Stimulated activated naive CD8-positive, alpha-beta T cell treated with anti-CD3 and anti-CD28 coated beads, Interleukin-15, Interleukin-2, amounts not matched to agents 100 ng/mL and 50 ng/mL, for 24 hours (primary cell): ENCODE results near the gene KIAA1217.

ENCODE experiments used
- H3K27ac Mint-ChIP-seq: one replicate; pipeline ENCODE4 v1.8.0; 2021; ENCODE audit warnings: mild to moderate bottlenecking, mixed read lengths
- H3K27me3 Mint-ChIP-seq: one replicate; pipeline ENCODE4 v1.8.0; 2021; ENCODE audit warnings: mixed read lengths
- H3K36me3 Mint-ChIP-seq: one replicate; pipeline ENCODE4 v1.8.0; 2021; ENCODE audit warnings: low read depth, mixed read lengths
- H3K4me1 Mint-ChIP-seq: one replicate; pipeline ENCODE4 v1.8.0; 2021; ENCODE audit warnings: low read depth, mixed read lengths
- H3K4me3 Mint-ChIP-seq: one replicate; pipeline ENCODE4 v1.8.0; 2021; ENCODE audit warnings: mild to moderate bottlenecking, mixed read lengths
- H3K9me3 Mint-ChIP-seq: one replicate; pipeline ENCODE4 v1.8.0; 2021; ENCODE audit warnings: mixed read lengths

The KIAA1217 gene

GRCh38 chr10:24202181-24202570 lies 6.8 kb upstream of the KIAA1217 start:
- no peak overlapping the region for H3K27ac Mint-ChIP-seq
- no peaks in the 10 kb centered on the region for H3K36me3 Mint-ChIP-seq
- peaks cover 38% of the 10 kb centered on the region for H3K27me3 Mint-ChIP-seq
- no peak overlapping the region for H3K4me3 Mint-ChIP-seq
- H3K9me3 Mint-ChIP-seq: no peaks in the 10 kb centered on the region
- peaks cover 9% of the 10 kb centered on the region for H3K4me1 Mint-ChIP-seq

GRCh38 chr10:24205821-24206220 lies 3.1 kb upstream of the KIAA1217 start:
- Mint-ChIP-seq H3K27me3 (peaks cover 62% of the 10 kb centered on the region), H3K27ac (no peak overlapping the region), H3K9me3 (peaks cover 3% of the 10 kb centered on the region), H3K4me3 (no peak overlapping the region), H3K36me3 (no peaks in the 10 kb centered on the region), H3K4me1 (peaks cover 35% of the 10 kb centered on the region)

GRCh38 chr10:24206334-24206733 lies 2.6 kb upstream of the KIAA1217 start:
- Mint-ChIP-seq H3K27me3 (peaks cover 66% of the 10 kb centered on the region), H3K4me1 (peaks cover 35% of the 10 kb centered on the region), H3K4me3 (no peak overlapping the region), H3K27ac (no peak overlapping the region), H3K9me3 (peaks cover 3% of the 10 kb centered on the region), H3K36me3 (no peaks in the 10 kb centered on the region)

GRCh38 chr10:24206926-24207325 lies 2.0 kb upstream of the KIAA1217 start:
- H3K4me1 Mint-ChIP-seq: peaks cover 35% of the 10 kb centered on the region
- peaks cover 65% of the 10 kb centered on the region for H3K27me3 Mint-ChIP-seq
- no peaks in the 10 kb centered on the region for H3K36me3 Mint-ChIP-seq
- H3K9me3 Mint-ChIP-seq: peaks cover 3% of the 10 kb centered on the region
- no peak overlapping the region for H3K27ac Mint-ChIP-seq
- H3K4me3 Mint-ChIP-seq: no peak overlapping the region

GRCh38 chr10:24207341-24207740 lies 1.6 kb upstream of the KIAA1217 start:
- H3K4me3 Mint-ChIP-seq: no peak overlapping the region
- peaks cover 65% of the 10 kb centered on the region for H3K27me3 Mint-ChIP-seq
- H3K27ac Mint-ChIP-seq: no peak overlapping the region

GRCh38 chr10:24207781-24208611 lies 942 bp upstream of the KIAA1217 start:
- Mint-ChIP-seq H3K4me1 (peaks cover 35% of the 10 kb centered on the region), H3K36me3 (no peaks in the 10 kb centered on the region), H3K27ac (peak overlapping the region; percentile 56), H3K9me3 (peaks cover 3% of the 10 kb centered on the region), H3K4me3 (peak overlapping the region; percentile 63), H3K27me3 (peaks cover 60% of the 10 kb centered on the region)

More at GRCh38 chr10:24207341-24207740, 1.6 kb upstream of the KIAA1217 start:
- no peaks in the 10 kb centered on the region for H3K36me3 Mint-ChIP-seq
- H3K4me1 Mint-ChIP-seq: peaks cover 35% of the 10 kb centered on the region
- H3K9me3 Mint-ChIP-seq: peaks cover 3% of the 10 kb centered on the region

- peak overlapping the region; percentile 76 for H3K4me3 Mint-ChIP-seq
- H3K9me3 Mint-ChIP-seq: peaks cover 3% of the 10 kb centered on the region
- peaks cover 35% of the 10 kb centered on the region for H3K4me1 Mint-ChIP-seq
- H3K27me3 Mint-ChIP-seq: peaks cover 59% of the 10 kb centered on the region
- peak overlapping the region; percentile 88 for H3K27ac Mint-ChIP-seq
- no peaks in the 10 kb centered on the region for H3K36me3 Mint-ChIP-seq
Measured at GRCh38 chr10:24209432-24209771, 464 bp downstream of the KIAA1217 start.

- Mint-ChIP-seq H3K4me3 (peak overlapping the region; percentile 76), H3K27me3 (peaks cover 58% of the 10 kb centered on the region), H3K36me3 (no peaks in the 10 kb centered on the region), H3K4me1 (peaks cover 35% of the 10 kb centered on the region), H3K9me3 (peaks cover 3% of the 10 kb centered on the region), H3K27ac (peak overlapping the region; percentile 88)
Measured at GRCh38 chr10:24209946-24210491, 1.1 kb downstream of the KIAA1217 start.

GRCh38 chr10:24210501-24210900 lies 1.6 kb downstream of the KIAA1217 start:
- H3K9me3 Mint-ChIP-seq: peaks cover 3% of the 10 kb centered on the region
- H3K4me1 Mint-ChIP-seq: peaks cover 35% of the 10 kb centered on the region
- no peaks in the 10 kb centered on the region for H3K36me3 Mint-ChIP-seq
- H3K27me3 Mint-ChIP-seq: peaks cover 57% of the 10 kb centered on the region
- H3K27ac Mint-ChIP-seq: no peak overlapping the region
- no peak overlapping the region for H3K4me3 Mint-ChIP-seq

- Mint-ChIP-seq H3K36me3 (no peaks in the 10 kb centered on the region), H3K4me3 (no peak overlapping the region), H3K4me1 (peaks cover 22% of the 10 kb centered on the region), H3K27ac (no peak overlapping the region), H3K27me3 (peaks cover 39% of the 10 kb centered on the region), H3K9me3 (peaks cover 3% of the 10 kb centered on the region)
Measured at GRCh38 chr10:24213266-24213665, 4.3 kb downstream of the KIAA1217 start.

- H3K4me3 Mint-ChIP-seq: no peak overlapping the region
- peaks cover 17% of the 10 kb centered on the region for H3K4me1 Mint-ChIP-seq
- no peak overlapping the region for H3K27ac Mint-ChIP-seq
- H3K36me3 Mint-ChIP-seq: no peaks in the 10 kb centered on the region
- peaks cover 3% of the 10 kb centered on the region for H3K9me3 Mint-ChIP-seq
- peaks cover 34% of the 10 kb centered on the region for H3K27me3 Mint-ChIP-seq
Measured at GRCh38 chr10:24213881-24214280, 4.9 kb downstream of the KIAA1217 start.

- H3K27me3 Mint-ChIP-seq: peaks cover 25% of the 10 kb centered on the region
- peaks cover 3% of the 10 kb centered on the region for H3K9me3 Mint-ChIP-seq
- no peak overlapping the region for H3K27ac Mint-ChIP-seq
- no peak overlapping the region for H3K4me3 Mint-ChIP-seq
- H3K36me3 Mint-ChIP-seq: no peaks in the 10 kb centered on the region
- H3K4me1 Mint-ChIP-seq: peaks cover 9% of the 10 kb centered on the region
Measured at GRCh38 chr10:24214762-24215161, 5.8 kb downstream of the KIAA1217 start.

- Mint-ChIP-seq H3K36me3 (no peaks in the 10 kb centered on the region), H3K9me3 (peaks cover 3% of the 10 kb centered on the region), H3K4me3 (no peak overlapping the region), H3K4me1 (peaks cover 5% of the 10 kb centered on the region), H3K27ac (no peak overlapping the region), H3K27me3 (peaks cover 21% of the 10 kb centered on the region)
Measured at GRCh38 chr10:24215196-24215595, 6.3 kb downstream of the KIAA1217 start.

- Mint-ChIP-seq H3K4me3 (no peak overlapping the region), H3K36me3 (no peaks in the 10 kb centered on the region), H3K27me3 (peaks cover 21% of the 10 kb centered on the region), H3K27ac (no peak overlapping the region), H3K9me3 (peaks cover 1% of the 10 kb centered on the region), H3K4me1 (peaks cover under 1% of the 10 kb centered on the region)
Measured at GRCh38 chr10:24215603-24216002, 6.7 kb downstream of the KIAA1217 start.

- H3K9me3 Mint-ChIP-seq: no peaks in the 10 kb centered on the region
- H3K27ac Mint-ChIP-seq: no peak overlapping the region
- peaks cover 8% of the 10 kb centered on the region for H3K27me3 Mint-ChIP-seq
- H3K36me3 Mint-ChIP-seq: no peaks in the 10 kb centered on the region
- H3K4me1 Mint-ChIP-seq: no peaks in the 10 kb centered on the region
- no peak overlapping the region for H3K4me3 Mint-ChIP-seq
Measured at GRCh38 chr10:24219963-24220362, 11.0 kb downstream of the KIAA1217 start.

- H3K36me3 Mint-ChIP-seq: no peaks in the 10 kb centered on the region
- no peak overlapping the region for H3K4me3 Mint-ChIP-seq
- no peaks in the 10 kb centered on the region for H3K9me3 Mint-ChIP-seq
- H3K4me1 Mint-ChIP-seq: no peaks in the 10 kb centered on the region
- no peaks in the 10 kb centered on the region for H3K27me3 Mint-ChIP-seq
- H3K27ac Mint-ChIP-seq: no peak overlapping the region
Measured at GRCh38 chr10:24223341-24223740, 14.4 kb downstream of the KIAA1217 start.
